ENCODE data around the gene ENPP6.
A peak's percentile ranks its signal among the peaks of the same experiment; 100 is the strongest.

ENPP6 gene

DNA sequence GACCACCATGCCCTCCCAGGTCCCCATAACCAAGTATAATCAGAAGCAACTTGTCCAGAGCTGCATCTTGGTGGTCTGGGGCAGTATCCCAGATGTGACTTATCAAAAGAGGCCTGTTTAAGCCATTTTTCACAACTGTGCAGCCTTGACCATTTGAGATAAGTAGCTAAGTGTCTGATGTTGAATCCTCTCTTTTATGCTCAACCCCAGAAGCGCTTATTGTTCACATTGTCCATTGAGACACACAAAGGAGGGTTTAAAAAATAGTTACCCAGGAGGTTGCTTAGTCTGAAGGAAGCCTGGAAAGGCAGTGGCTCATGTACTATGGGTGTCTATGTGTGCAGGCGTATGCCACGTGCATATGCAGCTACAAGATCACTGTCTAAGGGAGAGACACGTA is 27.0 kb downstream of the ENPP6 start:
- no peak for DNase-seq (ENCODE audit: low read depth)

DNA sequence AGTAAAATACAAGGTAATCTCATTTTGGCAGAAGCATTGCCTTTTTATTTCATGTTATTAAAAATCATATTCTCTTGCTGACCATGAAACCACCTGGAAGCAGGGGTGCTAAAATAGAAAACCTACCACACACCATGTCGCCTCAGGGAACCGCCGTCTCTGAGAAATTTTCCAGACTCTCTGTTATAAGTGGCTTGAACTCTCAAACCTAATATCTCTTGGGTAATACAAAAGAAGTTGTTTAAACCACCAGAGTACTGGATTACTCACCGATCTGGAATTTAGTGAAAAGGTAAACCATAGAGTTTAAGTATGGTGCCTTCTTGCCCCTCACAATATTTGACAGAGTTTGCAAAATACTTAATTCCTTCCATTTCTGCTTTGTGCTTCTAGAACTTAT is 27.7 kb downstream of the ENPP6 start:
- DNase-seq (ENCODE audit: low read depth) = no peak

DNA sequence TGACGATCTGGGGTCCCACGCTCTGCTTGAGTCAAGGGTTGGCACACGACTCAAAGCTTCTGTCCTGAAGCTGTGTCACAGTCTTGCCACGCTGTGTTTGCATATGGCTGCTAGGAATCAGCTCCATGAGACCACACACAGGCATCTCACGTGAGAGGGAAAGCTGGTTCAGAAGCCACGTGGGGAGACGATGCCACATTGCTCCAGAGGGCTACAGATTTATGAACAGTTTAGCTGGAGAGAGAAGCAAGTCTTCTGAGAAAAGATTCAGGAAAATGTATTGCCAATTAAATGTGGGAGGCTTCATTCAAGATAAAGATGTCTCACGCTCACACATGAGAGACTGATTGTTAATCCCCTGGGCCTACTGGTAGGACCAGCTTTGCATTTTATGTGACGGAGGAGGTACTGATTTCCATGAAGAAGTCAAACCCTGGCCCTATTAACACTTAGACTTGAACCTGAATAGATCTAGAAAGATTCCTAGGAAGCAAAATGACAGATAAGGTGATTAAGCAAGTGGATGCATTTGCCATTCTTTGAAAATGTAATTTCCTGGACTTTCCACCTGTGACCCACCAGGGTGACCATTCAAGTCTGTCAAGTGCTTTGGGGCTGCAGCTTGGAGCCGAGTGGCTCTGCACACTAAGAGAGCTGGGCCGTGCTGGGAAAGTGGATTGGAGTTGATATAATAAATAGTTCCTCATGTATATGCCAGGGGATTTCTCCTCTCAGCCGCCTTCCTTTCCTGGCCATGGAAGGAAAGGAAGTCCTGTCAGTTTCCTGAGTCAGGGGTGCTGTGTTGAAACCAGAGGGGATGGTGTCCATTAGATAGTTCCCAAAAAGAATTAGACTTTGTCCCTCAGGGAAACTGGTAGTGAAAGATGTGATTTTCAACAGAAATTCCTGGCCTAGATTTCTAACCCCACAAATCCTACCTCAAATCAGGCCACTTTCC is 29.0 kb downstream of the ENPP6 start:
- DNase-seq (ENCODE audit: low read depth) = no peak

DNA sequence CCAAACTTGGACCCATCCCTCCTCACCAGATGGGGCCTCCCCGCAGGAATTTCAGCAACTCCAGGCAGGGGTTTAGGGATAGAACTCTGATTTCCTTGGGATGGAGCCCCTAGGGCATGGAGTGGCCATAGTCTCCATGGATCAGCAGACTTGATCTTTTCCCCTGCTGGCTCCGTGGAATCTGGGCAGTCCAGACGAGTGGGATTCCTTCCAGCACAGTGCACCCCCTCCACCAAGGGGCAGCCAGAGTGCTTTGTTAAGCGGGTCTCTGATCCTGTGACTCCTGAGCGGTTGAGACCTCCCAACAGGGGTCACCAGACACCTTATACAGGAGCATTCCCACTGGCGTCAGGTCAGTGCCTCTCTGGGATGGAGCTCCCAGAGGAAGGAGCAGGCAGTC is 40.4 kb downstream of the ENPP6 start:
- DNase-seq (ENCODE audit: low read depth) = no peak

DNA sequence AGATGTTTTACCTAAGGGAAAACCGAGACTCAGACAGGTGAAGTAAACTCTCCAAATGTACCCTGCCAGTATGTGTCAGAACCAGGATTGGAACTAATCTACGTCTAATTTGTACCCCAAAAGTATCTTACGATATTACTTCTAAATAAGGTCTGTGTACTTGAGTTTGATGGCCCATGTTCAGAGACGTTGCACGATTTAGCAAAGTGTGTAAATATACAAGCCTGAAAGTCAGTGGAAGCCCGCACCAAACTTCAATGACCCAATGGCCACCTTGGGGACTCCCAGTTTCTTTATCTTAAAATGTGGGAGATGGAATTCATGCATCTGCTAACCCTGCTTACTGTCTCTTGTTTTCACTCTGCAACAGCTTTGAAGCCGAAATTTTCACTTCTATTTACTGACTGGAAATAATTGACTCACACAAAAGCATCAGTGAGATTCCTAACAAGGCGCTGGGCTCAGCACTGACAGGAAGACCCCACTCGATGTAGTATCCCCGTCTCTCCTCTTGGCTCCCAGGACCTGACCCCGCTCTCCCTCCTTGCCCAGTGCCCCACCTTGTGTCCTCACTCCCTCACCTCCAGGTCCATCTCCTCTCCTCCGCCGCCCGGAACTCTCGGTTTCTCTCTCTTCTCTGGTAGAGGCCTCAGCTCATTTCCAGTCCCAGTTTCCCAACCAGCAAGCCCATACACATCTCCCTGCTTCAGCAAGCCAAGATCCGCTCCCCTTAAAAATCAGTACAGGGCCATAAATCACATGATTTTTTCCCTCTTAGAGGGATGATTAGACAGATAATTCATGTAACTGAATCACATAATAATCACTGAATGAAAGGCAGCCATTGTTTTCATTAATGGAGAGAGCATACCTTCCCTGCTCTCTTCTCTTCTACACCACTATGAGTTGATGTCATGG is 42.8 kb downstream of the ENPP6 start:
- DNase-seq (ENCODE audit: low read depth) = no peak

DNA sequence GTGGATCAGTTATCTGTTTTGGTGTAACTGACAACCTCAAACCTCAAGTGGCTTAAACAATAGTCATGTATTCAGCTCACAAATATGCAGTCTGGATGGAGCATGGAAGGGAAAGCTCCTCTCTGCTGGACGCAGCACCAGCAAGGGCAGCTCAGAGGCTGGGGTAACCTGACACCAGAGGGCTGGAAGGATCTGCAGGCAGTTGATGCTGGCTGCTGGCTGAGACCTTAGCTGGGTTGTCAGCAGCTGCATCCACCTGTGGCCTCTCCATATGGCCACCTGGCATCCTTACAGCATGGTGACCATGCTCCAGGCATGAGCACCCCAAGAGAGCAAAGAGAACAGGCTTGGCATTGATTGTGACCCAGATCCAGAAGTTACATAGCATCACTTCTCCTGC is 46.7 kb downstream of the ENPP6 start:
- DNase-seq (ENCODE audit: low read depth) = no peak

DNA sequence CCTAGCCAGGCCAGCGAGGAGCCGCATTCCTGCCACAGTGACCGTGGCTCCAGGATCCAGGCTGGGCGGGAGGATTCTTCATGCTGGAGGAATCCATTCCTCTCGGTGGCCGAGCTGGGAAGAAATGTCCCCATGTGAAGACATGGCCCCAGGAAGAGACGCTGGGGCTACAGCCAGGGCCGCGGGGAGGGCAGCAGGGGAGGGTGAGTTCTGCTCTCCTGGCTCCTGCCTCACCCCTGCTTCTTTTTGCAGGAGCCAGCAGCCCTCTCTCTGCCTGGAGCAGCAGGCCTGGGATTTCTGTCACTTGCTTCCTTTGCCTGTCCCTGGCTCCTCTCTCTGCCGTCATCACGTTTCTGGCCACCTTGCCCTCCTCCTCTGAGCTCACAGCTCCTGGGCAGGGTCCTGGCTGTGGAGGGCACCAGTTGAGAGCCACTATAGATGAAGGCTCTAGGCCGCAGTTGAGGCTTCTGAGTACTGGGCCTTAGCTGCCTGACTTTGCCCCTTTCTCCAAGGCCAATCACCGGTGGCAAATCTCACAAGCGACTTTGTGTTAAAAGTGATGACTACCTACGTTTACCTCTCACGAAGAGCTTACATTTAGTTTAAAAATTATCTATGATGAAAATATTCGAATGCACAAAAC is 48.3 kb downstream of the ENPP6 start:
- DNase-seq (ENCODE audit: low read depth) = no peak

DNA sequence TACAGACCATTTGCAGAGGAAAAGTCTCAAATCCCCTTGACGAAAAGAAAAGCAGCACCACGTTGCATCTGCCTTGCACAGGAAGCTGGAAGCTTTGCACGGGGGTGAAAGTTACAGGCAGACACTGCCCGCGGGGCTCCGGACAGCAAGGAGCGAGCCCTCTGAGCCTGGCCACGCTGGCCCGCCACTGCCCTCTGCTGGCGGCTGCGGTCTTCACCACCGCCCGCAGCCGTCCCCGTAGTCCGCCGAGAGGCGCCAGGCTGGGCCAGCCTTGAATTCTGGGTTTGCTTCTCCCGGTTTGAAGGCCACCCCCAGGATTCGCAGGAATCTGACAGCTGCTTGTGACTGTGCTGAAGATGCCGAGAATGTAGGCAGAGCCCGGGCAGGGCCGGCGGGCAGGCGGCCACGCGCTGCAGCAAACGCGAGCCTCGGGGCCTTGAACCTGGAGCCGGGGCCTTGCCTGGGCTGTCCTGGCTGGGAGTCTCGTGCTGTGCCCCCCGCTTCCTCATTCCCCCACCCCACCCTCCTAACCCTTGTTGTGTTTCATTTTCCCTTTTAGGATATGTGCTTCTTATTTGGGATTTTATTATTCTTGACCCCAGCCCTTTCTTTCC is 49.2 kb downstream of the ENPP6 start:
- peak; percentile 18 for DNase-seq (ENCODE audit: low read depth)

DNA sequence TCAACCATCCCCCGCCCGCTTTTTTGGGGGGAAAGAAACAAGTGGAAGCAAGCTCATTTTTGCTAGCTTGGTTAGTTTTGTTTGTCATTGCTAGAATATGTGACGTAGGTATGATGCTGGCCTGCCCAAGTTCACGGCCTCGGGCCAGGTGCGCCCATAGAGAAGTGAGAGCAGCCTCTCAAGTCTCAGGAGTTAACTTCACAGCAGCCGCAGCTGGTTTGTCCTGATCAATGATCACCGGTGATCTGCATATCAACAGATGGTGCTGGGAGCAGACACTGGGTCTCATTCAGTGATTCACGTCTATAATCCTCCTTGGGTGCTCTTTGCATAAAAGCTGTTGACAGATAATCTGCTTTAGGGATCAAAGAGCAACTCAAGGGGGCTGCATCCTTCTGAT is 50.1 kb downstream of the ENPP6 start:
- no peak for DNase-seq (ENCODE audit: low read depth)

DNA sequence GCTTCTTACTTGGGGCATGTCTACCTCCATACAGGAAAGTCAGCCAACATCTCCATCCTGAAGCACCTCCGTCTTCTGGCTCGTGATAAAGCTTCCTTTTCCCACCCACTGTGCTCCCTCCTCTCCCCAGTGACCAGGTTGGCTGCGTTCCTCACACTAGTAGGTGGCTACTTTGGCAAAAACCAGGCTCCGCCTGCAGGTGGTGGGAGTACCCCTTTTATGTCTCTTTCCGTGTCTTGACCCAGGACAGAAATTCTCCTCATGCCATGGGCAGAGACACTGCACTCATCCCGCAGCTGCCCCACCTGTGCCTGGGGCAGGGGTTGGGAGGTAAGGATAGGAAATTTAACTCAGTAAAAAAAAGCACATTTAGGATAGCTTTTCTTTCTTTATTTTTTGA is 50.9 kb downstream of the ENPP6 start:
- DNase-seq (ENCODE audit: low read depth) = no peak

DNA sequence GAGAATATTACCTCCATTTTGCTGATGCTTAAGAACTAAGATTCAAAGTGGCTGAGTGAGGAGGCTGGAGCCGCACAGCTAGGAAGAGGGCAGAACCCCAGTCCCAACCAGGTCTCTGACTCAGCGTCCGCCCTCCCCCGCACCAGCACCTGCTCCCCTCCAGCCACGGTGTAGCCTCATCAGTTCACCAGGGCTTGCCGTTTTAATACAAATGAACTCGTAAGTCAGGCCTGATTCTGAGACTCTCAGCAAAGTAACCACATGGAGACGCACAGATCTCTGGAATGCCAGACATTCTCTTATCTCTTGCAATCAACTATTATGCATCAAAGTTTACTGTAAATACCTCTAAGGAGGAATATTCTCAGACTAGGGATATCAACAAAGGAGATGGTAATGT is 52.4 kb downstream of the ENPP6 start:
- DNase-seq (ENCODE audit: low read depth) = no peak

DNA sequence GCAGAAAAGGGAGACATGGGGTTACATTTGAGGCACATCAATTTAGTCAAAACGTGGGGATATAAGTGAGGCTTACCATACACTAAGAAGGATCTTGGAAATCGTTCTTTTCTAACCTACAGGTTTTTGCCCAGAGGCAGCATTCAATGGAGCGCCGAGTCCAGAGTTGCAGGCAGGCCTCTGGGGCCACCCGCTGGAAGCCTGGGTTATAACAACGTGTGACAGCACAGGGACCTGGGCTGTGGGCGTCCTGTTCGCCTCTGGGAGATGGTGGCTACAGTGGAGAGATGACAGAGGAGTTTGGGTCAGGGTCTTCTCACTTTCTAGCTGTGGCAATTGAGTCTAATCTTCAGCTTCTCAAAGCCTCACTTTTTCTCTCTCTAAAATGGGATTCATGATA is 53.9 kb downstream of the ENPP6 start:
- no peak for DNase-seq (ENCODE audit: low read depth)

DNA sequence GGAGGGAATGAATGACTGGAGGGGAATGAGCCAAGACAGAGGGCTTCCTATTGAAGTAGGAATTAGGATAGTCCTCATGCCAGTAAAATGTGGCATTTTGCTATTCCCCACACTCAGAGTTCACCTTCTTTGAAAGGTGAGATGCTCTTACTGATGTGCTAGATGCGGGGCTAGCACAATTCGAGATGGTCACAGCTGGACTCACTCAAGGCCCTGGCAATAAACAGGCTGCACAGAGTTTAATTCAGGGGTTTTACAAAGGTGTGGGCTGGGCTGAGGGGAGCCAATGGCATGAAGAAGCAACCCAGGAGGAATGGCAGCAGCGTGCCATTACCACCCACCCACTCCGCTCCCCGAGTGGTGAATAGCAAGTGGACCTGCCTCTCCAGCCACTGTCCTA is 55.1 kb downstream of the ENPP6 start:
- DNase-seq (ENCODE audit: low read depth) = no peak

DNA sequence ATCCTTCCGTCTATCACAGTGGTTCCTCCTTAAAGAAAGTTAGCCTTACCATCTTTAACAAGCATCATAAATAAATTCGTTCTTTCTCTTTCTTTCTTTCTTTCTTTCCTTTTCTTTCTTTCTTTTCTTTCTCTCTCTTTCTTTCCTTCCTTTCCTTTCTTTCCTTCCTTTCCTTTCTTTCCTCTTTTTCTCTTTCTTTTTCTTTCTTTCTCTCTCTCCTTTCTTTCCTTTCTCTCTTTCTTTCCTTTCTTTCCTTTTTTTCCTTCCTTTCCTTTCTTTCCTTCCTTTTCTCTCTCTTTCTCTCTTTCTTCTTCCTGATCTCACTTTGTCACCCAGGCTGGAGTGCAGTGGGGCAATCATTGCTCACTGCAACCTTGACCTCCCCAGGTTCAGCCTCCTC is 60.4 kb downstream of the ENPP6 start:
- DNase-seq (ENCODE audit: low read depth) = no peak

DNA sequence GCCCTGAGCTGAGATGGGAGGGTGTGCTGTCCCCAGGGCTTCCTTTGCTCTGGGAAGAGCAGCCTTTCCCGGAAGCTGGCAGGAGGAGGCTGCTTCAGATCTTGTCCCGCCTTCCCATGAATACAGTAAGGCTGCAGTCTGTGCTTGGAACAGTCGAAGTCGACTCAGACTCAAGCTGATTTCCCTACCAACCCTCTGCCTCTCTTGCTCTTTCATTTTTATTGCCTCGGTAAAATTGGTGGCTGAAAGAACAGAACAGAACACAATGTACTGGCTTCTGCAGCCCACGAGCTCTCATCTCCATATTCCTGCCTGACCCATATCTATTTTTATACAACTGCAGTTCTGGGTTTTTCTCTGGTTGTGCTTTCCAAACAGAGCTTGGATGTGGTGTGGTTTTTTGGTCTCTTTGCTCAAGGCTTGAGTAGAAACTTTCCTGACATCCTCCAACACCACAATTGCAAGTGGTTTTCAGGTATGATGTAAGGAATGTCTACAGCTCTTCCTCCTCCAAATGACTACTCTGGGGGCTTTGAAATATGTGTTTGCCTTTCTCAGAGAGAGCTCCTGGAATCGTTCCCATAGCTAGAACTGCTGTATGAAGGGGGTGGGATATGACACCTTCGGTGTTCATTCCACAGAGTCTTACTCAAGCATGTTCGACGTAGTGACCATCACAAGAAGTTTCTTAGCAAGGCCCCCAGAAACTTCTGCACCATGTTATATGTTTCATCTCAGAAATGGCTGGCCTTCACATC is 61.3 kb downstream of the ENPP6 start:
- no peak for DNase-seq (ENCODE audit: low read depth)

DNA sequence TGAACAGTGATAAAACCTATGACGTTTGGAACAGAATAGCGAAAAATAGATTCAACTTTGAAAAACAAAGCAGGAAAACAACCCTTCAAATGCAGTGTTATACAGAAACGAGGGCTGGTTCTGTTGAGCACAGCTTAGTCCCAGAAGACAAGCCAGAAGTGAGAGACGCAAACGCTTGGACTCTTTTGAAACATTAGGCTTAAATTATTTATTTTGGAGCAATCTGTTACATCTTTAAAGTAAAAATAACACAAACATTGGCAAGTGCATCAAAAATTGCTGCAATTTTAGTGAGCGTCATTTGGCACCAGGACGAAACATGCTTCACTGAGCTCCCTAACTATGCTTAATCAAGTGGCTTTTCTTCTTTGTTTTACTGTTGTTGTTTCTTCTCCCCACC is 63.5 kb downstream of the ENPP6 start:
- DNase-seq (ENCODE audit: low read depth) = no peak

DNA sequence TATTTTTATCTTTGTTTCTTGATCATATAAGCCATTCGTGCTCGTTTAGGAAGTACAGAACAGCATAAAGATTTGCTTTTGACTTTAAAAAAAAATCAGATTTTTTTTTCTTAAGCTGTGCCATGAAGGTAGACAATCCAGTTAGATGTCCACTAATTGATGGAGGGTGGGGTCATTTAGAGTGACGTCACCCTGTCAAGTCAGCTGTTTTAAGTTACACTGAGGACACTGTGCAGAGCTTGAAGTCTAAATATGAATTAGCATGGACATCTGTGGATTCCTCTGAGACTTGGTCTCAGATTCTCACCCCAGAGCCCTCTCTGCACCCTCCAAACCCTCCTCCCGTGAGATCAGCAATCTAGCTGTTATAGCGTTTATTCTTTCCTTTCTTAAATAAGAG is 63.9 kb downstream of the ENPP6 start:
- DNase-seq (ENCODE audit: low read depth) = no peak

DNA sequence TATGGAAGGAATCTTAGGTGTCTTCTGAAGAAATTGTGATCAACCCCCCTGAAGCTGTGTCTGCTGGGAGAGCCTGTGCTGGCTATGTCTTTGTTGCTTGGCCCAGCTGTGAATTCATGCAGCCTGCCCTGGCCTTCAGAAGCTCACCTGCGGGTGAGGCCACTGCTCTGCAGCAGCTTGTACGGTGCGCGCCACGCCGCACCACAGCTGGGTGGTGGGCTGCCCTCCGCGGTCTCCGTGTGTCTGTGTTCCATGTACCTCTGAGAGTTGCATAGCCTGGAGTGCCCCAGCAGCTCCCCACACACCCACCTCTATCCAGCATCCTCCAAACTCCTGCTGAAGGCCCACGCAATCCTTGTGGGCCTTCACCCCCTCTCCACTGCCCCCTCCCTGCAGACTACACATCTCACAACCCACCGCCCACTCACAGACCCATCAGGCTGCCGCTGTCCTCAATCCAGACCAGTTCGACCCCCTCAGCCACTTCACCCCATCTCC is 65.6 kb downstream of the ENPP6 start:
- no peak for DNase-seq (ENCODE audit: low read depth)

DNA sequence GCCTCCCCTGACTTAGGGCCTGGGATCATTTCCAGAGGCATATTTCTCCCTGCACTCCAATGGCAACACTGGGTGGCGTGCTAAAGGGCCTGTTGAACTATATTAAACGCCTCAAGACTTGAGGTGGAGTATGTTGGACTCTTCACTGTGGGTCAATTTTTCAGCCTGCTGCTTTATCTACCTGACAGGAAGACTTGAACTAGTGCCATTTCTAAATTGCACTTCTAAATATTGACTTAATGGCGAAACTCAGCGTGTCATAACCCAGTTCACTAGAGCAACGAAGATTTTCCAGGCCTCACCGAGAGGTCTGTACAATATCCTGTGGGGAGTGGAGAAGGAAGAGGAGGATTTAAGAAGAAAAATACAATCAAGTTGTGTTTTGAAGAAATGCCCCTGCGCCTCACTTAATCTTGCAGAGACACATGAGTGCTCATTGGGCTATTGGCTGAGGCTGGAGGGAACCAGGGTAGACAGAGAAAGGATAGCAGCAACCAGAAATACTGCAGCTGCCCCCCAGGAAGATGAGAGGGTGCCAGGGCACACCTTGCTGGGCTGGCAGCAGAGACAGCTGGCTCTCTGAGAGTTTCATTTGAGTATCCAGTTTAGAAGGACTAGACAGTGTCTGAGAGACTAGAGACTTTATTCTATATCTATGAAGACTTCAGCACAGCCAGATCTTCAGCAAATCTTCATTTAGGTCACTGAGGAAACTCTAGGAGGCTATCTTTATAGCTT is 67.4 kb downstream of the ENPP6 start:
- DNase-seq (ENCODE audit: low read depth) = no peak

Data from stromal cell of bone marrow (primary cell).